NCI-H1930 (cell line): ENCODE data around the gene GPX3.

Experiments used
- DNase-seq, 2 experiments: peaks; one replicate each; lab custom pipeline; 2025; lab: John Stamatoyannopoulos, UW

GPX3 gene

GRCh38 chr5:151014680-151015343, 5.6 kb upstream of the GPX3 start:
- DNase-seq: no peak

GRCh38 chr5:151015974-151016587, 4.3 kb upstream of the GPX3 start:
- no peak for DNase-seq

GRCh38 chr5:151016700-151017099, 3.7 kb upstream of the GPX3 start:
- no peak for DNase-seq

GRCh38 chr5:151017897-151018296, 2.5 kb upstream of the GPX3 start:
- no peak for DNase-seq

GRCh38 chr5:151018846-151019245, 1.5 kb upstream of the GPX3 start:
- DNase-seq: no peak

GRCh38 chr5:151019331-151019730, 1.1 kb upstream of the GPX3 start:
- DNase-seq: no peak

- no peak for DNase-seq
Observed at GRCh38 chr5:151021746-151022145, 1.4 kb downstream of the GPX3 start.

- DNase-seq: no peak
Observed at GRCh38 chr5:151022511-151023018, 2.2 kb downstream of the GPX3 start.

GRCh38 chr5:151023047-151023615, 2.7 kb downstream of the GPX3 start:
- DNase-seq: no peak

GRCh38 chr5:151023651-151024050, 3.3 kb downstream of the GPX3 start:
- DNase-seq: no peak

- no peak for DNase-seq
Observed at GRCh38 chr5:151024440-151025249, 4.3 kb downstream of the GPX3 start.

- DNase-seq: no peak
Observed at GRCh38 chr5:151025250-151025606, 4.8 kb downstream of the GPX3 start.

GRCh38 chr5:151026088-151026487, 5.7 kb downstream of the GPX3 start:
- no peak for DNase-seq

GRCh38 chr5:151026679-151027078, 6.3 kb downstream of the GPX3 start:
- no peak for DNase-seq

GRCh38 chr5:151027961-151028479, 7.6 kb downstream of the GPX3 start:
- DNase-seq: no peak

GRCh38 chr5:151028717-151029116, 8.3 kb downstream of the GPX3 start:
- no peak for DNase-seq

GRCh38 chr5:151029179-151030055, 9.0 kb downstream of the GPX3 start:
- DNase-seq: no peak

- DNase-seq: no peak
Observed at GRCh38 chr5:151030056-151030336, 9.6 kb downstream of the GPX3 start.

GRCh38 chr5:151030379-151030778, 10.0 kb downstream of the GPX3 start:
- DNase-seq: no peak

GRCh38 chr5:151031554-151031953, 11.2 kb downstream of the GPX3 start:
- no peak for DNase-seq

- DNase-seq: no peak
Observed at GRCh38 chr5:151033217-151033934, 13.0 kb downstream of the GPX3 start.
